Bronchial epithelial cell (primary cell): ENCODE measurements around the gene BAAT. TPM values are rescaled to one million over a fixed set of nuclear protein-coding genes. Genes with fewer than 3 reads are reported as not detected.
A peak's percentile ranks its signal among the peaks of the same experiment; 100 is the strongest.
"Not testable (repeated sequence)": the region's sequence is repeated elsewhere in the genome, so short reads cannot be mapped to it uniquely, and the experiment has no call there.

Source experiments
- DNase-seq: peaks from one replicate; pipeline ENCODE4 v3.0.0-alpha.2; 2010; ENCODE audit warnings: low read depth
- FAIRE-seq: peaks from 2 replicates; lab custom pipeline; 2011; peaks lifted over from hg19 to GRCh38; lab: Jason Lieb, UNC
- H3K27me3 ChIP-seq: 2 replicates; pipeline ENCODE4 v1.5.1; 2011; ENCODE audit warnings: low read length; ENCODE audit not compliant: control insufficient read depth, insufficient read depth
- H3K36me3 ChIP-seq: 2 replicates; pipeline ENCODE4 v1.5.1; 2011; ENCODE audit warnings: low read length; ENCODE audit not compliant: control insufficient read depth, insufficient read depth
- H3K4me3 ChIP-seq: 2 replicates; pipeline ENCODE4 v1.5.1; 2011; ENCODE audit warnings: mild to moderate bottlenecking, low read depth, low read length, control low read depth
- total RNA-seq: library from RNA; depleted of rRNA; stranded (reverse); fragments of >200 nt; gene quantifications from 2 replicates; pipeline ENCODE4 v1.2.1, GENCODE V29; 2014
- TF ChIP-seq, protein P1 (sequence below): IDR thresholded peaks from 2 replicates; pipeline ENCODE4 v1.5.1; 2011; ENCODE audit warnings: mild to moderate bottlenecking, moderate library complexity, low read length, control low read depth, inconsistent platforms; ENCODE audit not compliant: insufficient read depth, severe bottlenecking

Gene BAAT
- total RNA-seq, 1 donor from 2014 or later: 0.26 TPM

DNA sequence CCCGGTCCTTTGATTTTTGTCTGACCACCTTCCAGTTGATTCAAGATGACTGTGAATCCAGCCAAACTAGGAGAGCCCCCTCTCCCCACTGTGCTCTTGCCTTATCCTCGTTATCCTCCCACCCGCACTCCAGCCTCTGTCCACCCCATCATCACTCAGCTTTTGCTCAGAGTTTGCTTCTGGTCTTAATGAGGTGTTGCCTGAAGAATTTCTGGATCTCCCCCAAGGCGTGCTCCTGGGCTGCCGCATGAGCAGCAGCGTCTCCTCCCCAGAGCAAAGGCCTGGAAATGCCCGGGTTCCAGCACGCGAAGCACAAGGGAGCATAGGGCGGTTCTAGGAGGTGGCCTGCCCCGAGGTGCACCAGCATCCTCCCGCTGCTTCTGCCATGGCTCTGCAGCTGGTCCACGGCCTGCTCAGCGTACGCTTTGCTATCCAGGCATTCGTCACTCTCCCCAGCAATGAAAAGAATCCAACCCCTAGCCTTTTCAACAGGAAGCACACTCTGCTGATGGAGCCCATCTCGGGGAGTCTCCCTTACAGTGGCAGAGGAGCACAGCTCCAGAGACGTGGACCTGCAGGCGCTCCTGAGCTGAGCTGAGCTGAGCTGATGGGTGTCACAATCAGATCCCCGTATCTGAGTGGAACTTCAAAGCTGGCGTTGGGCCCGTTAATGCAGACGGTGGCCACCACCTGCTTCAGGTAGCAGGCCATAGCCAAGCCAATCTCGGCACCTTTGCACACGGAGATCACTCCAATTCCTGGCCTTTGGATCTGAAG, 50.7 kb downstream of the BAAT start:
- TF ChIP-seq, protein P1, sequence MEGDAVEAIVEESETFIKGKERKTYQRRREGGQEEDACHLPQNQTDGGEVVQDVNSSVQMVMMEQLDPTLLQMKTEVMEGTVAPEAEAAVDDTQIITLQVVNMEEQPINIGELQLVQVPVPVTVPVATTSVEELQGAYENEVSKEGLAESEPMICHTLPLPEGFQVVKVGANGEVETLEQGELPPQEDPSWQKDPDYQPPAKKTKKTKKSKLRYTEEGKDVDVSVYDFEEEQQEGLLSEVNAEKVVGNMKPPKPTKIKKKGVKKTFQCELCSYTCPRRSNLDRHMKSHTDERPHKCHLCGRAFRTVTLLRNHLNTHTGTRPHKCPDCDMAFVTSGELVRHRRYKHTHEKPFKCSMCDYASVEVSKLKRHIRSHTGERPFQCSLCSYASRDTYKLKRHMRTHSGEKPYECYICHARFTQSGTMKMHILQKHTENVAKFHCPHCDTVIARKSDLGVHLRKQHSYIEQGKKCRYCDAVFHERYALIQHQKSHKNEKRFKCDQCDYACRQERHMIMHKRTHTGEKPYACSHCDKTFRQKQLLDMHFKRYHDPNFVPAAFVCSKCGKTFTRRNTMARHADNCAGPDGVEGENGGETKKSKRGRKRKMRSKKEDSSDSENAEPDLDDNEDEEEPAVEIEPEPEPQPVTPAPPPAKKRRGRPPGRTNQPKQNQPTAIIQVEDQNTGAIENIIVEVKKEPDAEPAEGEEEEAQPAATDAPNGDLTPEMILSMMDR: no peak
- FAIRE-seq: no peak
- H3K4me3 ChIP-seq: no peak overlapping the region
- H3K36me3 ChIP-seq: no peaks in the 10 kb centered on the region
- no peak for DNase-seq
- no peaks in the 10 kb centered on the region for H3K27me3 ChIP-seq

DNA sequence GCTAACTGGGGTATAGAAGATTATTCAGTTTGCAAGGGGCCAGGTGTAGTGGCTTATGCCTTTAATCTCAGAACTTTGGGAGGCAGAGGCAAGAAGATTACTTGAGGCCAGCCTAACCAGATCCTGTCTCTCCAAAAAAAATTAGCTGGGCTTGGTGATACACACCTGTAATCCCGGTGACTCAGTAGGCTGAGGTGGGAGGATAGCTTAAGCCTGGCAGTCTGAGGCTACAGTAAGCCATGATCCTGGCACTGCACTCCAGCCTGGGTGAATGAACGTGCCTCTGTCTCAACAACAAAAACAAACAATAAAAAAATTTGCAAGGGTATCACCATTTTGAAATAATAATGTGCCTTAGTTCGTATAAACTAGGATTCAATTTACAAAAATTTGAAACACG, 51.3 kb downstream of the BAAT start:
- H3K27me3 ChIP-seq: no peaks in the 10 kb centered on the region
- FAIRE-seq: no peak
- no peak overlapping the region for H3K4me3 ChIP-seq
- TF ChIP-seq, protein P1: no peak
- DNase-seq: peak; percentile 72
- no peaks in the 10 kb centered on the region for H3K36me3 ChIP-seq

DNA sequence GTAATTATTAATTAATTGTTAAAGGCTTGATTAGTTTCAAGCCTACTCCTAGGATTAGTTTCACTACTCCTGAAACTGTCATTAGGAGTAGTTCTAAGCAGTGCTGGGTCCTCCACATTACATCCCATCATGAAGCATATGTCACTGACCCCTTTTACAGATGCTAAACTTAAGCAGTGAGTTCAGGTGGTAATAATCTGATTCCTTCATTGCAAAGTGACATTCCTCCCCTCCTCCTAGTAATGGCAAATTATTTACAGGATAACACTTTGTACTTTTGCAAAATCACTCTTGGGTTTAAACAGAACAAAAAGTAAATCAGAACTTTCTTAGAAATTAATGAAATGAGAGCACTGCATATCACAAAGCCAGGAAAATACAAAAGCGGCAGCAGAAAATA, 52.4 kb downstream of the BAAT start:
- H3K27me3 ChIP-seq: no peaks in the 10 kb centered on the region
- H3K4me3 ChIP-seq: no peak overlapping the region
- FAIRE-seq (no peak), DNase-seq (no peak)
- H3K36me3 ChIP-seq: no peaks in the 10 kb centered on the region
- TF ChIP-seq, protein P1: no peak

DNA sequence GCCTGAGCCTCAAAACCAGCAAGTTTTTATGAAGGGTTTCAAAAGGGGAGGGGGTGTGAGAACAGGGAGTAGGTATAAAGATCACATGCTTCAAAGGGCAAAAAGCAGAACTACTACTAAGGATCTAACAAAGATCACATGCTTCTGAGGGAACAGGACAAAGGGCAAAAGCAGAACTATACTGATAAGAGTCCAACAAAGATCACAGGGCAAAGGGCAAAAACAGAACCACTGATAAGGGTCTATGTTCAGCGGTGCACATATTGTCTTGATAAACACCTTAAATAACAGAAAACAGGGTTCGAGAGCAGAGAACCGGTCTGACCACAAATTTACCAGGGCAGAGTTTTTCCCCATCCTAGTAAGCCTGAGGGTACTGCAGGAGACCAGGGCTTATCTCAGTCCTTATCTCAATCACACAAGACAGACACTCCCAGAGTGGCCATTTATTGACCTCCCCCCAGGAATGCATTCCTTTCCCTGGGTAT, 57.3 kb downstream of the BAAT start:
- H3K27me3 ChIP-seq, H3K4me3 ChIP-seq, FAIRE-seq, DNase-seq, H3K36me3 ChIP-seq: not testable (repeated sequence)

DNA sequence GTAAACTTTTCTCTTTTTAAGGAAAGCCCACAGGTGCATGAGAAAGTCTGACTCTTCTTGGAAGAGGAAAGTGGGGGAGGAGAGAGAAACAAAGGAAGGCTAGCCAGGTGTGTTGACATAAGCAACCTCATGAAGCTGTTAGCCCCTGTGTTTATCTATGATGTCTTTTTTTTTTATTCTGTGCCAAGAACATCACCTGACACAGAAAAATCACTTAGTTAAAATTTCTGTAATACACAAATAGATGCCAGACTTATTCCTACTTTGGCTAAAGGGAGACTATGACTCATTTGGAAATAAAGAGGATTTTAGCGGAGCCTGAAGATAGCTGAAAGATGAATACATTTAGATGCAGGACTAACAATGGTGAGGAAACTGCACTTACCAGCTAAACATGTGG, 58.3 kb downstream of the BAAT start:
- no peaks in the 10 kb centered on the region for H3K36me3 ChIP-seq
- TF ChIP-seq, protein P1: no peak
- H3K27me3 ChIP-seq: no peaks in the 10 kb centered on the region
- no peak for FAIRE-seq
- no peak overlapping the region for H3K4me3 ChIP-seq
- DNase-seq: peak; percentile 89

DNA sequence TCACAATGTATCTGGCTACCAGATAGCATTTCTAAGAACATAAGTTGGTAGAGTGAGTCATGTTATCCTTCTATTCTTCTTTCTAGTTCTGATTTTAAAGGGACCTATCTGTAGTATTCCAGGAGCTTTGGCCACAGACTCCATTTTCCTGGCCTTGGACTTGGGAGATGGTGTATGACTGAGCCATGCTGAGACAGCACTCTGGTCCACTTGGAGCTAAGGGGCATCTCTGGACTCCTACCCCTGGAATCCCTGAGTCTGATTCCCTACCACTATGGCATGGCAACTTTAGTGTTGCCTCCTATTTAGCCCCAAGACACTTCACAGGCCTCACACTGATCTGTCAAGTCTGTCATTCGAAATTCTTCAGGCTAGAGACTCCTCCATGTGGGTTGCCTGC, 58.8 kb downstream of the BAAT start:
- Histone ChIP-seq H3K4me3 (no peak overlapping the region), H3K27me3 (no peaks in the 10 kb centered on the region), H3K36me3 (no peaks in the 10 kb centered on the region)
- TF ChIP-seq, protein P1: no peak
- FAIRE-seq (no peak), DNase-seq (peak; percentile 17)
